ENCODE measurements around the gene POU6F2.
"Not testable (repeated sequence)": the region's sequence is repeated elsewhere in the genome, so short reads cannot be mapped to it uniquely, and the experiment has no call there.

POU6F2 gene

DNA sequence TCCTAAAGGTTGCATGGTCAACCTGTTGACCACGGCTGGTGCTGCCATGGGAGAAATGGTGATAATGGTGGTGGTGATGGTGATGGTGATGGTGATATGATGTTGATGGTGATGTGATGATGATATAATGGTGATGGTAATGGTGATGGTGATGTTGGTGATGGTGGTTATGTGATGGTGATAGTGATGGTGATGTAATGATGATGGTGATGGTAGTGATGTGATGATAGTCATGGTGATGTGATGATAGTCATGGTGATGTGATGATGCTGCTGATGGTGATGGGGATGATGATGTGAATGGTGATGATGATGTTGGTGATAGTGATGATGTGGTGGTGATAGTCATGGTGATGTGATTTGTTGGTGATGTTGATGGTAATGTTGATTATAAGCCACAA lies 23.9 kb downstream of the POU6F2 start:
- no peak for DNase-seq

DNA sequence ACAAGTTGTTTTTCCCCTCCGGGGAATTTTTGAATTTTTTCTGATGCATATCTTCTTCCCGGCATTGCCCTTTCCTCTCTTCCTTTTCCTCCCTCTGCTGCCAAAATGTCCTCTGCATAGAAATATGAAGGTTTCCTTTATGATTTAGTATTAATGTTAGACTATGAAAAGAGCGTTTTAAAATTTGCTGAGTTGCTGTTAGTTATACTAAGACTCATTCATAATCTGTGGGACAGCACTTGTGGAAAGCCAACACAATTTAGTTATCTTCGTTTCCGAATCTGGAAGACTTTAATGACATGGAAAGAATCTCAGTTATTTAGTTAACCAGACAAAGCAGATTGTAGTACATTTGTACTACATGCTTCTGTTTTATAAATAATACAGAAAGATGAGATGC lies 25.0 kb downstream of the POU6F2 start:
- no peak for DNase-seq

GRCh38 chr7:39005036-39005435 lies 27.3 kb downstream of the POU6F2 start:
- no peak for DNase-seq

DNA sequence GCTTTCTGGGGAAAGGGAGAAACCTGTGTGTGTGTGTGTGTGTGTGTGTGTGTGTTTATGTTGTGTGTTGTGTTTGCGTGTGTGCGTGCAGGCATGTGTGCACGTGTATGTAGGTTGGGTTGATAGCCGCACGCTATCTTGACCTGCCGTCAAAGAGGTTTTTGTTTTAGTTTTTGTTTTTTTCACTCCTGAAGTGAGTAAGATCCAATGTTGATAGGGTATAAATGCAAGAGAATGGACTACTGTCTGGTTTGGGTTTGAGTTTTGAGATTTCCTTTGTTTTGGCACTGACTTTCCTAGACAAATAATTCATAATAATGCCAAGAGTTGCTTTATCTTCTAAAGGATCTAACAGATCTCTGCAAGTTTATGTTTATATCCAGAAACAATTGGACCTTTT lies 27.8 kb downstream of the POU6F2 start:
- no peak for DNase-seq

- not testable (repeated sequence) for DNase-seq
Measured at GRCh38 chr7:39013049-39013939, 35.6 kb downstream of the POU6F2 start.

DNA sequence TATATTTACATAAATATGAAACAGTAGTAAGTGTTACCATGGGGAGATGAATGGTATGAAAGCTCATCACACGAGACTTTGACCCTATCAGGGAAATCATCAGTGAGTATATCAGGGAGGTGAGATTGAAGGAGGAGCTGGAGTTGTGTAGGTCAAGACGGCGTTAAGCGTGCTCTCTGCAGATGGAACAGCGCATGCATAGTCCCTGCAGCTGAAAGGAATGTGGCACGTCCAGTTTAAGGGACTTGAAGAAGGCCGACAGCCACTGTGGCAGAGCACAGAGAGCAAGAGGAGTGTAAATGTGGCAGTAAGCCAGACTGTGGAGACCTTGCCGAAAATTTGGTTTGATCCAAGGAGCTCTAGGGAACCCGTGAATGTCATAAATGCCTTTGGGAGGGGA lies 38.9 kb downstream of the POU6F2 start:
- no peak for DNase-seq

DNA sequence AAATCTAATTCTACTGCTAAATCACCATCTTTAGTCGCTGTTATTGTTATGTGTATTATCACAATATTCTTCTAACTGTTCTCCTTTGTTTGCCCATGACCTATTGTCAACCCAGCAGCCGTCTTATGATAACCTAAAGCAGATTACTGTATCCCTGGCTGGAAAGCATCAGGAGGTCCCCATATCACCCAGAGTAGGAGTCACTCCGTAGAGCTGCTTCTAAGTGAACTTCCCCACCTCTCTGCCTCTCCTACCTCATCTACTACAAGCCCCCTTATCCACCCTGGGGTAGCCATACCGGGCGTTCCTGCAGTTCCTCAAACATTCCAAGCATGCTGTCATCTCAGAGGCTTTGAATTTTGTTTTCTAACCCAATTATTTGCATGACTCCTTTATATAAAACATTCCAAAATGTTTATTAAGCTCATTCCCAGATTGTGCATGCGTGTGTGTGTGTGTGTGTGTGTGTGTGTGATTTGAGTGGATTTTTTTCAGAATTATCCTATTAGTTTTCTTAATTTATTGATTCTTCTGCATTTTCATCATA lies 39.7 kb downstream of the POU6F2 start:
- DNase-seq: no peak

- no peak for DNase-seq
Measured at GRCh38 chr7:39022796-39023195, 45.1 kb downstream of the POU6F2 start.

- DNase-seq: no peak
Measured at GRCh38 chr7:39027491-39027890, 49.8 kb downstream of the POU6F2 start.

GRCh38 chr7:39033885-39034624 lies 56.3 kb downstream of the POU6F2 start:
- no peak for DNase-seq

DNA sequence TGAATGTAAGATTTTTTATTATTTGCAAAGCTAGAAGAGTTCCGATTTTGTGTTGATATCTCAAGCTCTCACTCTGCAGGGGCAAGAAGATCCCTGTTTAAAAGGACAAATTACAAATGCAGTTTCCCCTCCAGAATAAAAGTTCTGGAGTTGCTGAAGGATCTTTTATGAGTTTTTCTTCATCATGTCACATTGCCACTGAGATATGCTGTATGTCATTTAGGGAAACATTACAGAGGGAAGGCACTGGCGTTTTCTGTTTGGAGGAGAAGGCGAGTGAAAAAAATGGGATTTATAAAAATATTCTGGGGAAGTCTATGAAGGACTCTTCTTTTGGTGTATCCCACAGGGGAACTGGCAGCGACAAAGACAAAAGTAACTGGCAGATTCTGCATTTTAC lies 57.4 kb downstream of the POU6F2 start:
- no peak for DNase-seq

- DNase-seq: no peak
Measured at GRCh38 chr7:39035903-39036302, 58.2 kb downstream of the POU6F2 start.

GRCh38 chr7:39042670-39043069 lies 65.0 kb downstream of the POU6F2 start:
- DNase-seq: no peak

- no peak for DNase-seq
Measured at GRCh38 chr7:39043531-39043930, 65.8 kb downstream of the POU6F2 start.

DNA sequence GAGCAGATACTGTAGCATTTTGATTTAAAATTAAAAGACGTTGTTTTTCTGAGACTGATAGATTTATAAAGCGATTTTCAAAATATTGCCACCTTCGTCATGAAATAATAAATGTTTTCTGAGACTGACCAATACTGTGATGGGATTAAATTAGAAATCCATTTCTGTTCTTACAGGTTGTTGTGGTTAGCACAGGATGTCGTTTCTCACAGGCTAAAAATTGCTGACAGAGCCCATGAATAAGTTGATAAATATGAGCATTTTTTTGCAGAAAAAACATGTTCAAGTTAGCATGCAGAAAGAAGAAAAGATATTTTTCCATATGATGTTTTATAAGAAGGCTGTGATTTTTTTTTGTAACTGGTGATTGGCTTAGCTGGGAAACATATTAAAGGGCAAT lies 66.8 kb downstream of the POU6F2 start:
- DNase-seq: no peak

- no peak for DNase-seq
Measured at GRCh38 chr7:39045231-39045630, 67.5 kb downstream of the POU6F2 start.

DNA sequence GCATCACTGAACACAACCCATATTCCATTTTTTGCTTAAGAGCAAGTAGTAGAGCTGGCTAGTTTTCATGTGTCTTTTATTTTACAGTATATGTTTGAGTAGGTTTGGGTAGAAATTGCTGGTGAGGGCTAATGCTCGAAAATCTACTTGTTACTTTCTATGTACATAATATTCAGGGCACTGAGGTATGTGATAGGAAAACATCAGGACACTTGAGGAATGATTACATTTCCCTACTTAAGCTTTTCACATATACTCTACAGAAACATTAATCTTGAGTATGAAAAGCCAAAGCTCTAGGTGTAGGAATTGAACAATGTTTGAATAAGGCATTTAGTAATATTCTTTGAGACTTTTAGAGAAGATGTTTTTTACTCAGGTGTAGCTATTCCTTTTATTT lies 73.6 kb downstream of the POU6F2 start:
- no peak for DNase-seq

GRCh38 chr7:39051707-39052106 lies 74.0 kb downstream of the POU6F2 start:
- no peak for DNase-seq

DNA sequence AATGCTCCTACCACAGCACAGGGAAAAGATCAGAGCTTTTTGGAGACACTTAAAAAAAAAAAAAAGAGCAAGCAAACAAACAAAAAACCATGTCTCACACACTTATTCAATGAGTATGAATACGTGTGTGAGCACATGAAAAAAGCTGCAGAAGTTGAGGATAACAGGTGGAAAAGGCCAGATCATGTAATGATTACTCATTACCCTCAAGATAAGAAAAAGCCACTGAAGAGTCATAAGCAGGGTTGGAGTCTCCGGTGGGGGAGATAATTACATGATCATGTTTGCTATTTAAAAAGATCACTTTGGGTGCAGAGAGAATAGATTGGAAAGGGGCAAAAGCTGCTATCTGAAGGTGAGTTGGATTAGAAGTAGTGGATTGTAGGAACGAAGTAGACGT lies 77.0 kb downstream of the POU6F2 start:
- no peak for DNase-seq

DNA sequence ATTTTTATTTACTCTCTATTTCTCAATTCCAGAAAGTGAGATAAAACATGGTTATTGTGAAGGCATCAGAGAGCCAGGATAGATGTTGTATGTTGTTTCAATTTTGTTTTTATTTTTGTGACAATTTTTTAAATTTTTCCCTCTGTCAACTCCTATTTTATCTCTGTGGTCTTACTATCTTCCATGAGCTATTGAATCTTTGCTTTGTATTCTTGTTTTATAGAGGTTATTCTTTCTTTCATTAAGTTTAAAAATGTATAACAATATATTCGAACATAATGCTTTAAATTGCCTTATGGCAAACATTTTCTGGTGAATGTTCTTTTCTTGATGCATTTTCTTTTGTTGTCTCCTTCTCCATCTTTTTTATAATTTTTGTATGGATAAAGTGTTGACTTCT lies 78.4 kb downstream of the POU6F2 start:
- DNase-seq: no peak

DNA sequence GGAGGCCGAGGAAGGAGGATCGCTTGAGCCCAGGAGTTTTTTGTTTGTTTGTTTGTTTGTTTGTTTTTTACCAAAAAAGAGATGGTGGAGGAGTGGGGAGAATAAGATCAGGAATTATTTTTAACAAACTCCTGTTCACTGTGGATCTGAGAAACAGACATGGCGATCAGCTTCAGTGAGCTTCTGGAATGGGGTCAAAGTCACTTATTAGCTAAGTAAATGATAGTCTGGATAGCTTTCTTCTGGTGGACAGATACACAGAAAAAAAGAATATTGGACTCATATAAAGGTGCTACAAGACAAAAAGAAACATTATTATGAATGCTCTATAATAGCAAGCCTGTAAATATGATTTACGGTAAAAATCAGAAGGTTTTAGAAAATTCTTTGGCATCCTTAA lies 85.1 kb downstream of the POU6F2 start:
- no peak for DNase-seq

DNA sequence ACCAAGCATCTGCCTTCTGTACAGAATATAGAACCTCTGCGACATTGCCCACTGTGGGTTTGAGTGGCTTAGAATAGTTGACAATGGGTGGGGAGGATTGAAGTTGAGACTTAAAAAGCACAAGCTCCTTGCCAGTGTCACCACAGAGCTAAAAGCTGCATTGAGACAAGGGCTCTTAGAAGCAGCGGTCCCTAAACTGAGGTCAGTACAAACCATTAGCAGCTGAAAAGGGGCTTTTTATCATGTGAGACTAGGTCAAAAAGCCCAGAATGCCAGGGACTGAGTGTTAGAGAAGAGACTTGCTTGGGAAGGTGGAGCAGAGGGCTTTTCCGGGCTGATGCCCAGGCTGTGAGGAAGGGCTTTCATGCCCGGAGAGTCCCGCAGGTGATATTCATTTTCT lies 91.3 kb downstream of the POU6F2 start:
- no peak for DNase-seq

- no peak for DNase-seq
Measured at GRCh38 chr7:39069896-39070881, 92.5 kb downstream of the POU6F2 start.

Data from GOT3 (cell line).